Large intestine (tissue), 3 donors: Measurements from ENCODE around the gene LRMDA. TPM values are rescaled to one million over a fixed set of nuclear protein-coding genes. Genes with fewer than 3 reads are reported as not detected.

Source experiments
- DNase-seq, 2 donors: peaks; one replicate each; pipeline versions ENCODE4 v3.0.0 to v3.0.0-alpha.2; 2013
- H3K27ac ChIP-seq: one replicate; pipeline ENCODE4 v1.5.1; 2013; ENCODE audit warnings: low read length
- H3K27me3 ChIP-seq: 2 replicates; pipeline ENCODE4 v1.6.1; 2013; ENCODE audit warnings: low read length; ENCODE audit not compliant: control insufficient read depth, insufficient read depth
- H3K36me3 ChIP-seq: 2 replicates; pipeline ENCODE4 v1.6.1; 2013; ENCODE audit warnings: low read length; ENCODE audit not compliant: control insufficient read depth, insufficient read depth
- H3K4me1 ChIP-seq: one replicate; pipeline ENCODE4 v1.6.1; 2013; ENCODE audit warnings: low read length; ENCODE audit not compliant: control insufficient read depth, insufficient read depth
- H3K4me3 ChIP-seq: one replicate; pipeline ENCODE4 v1.5.1; 2013; ENCODE audit warnings: low read length
- H3K9me3 ChIP-seq: one replicate; pipeline ENCODE4 v1.6.1; 2013; ENCODE audit warnings: mild to moderate bottlenecking, low read depth, low read length, moderate library complexity; ENCODE audit not compliant: control insufficient read depth
- WGBS: methylation state at CpG from one replicate; pipeline ENCODE4 v1.1.5; 2013; ENCODE audit warnings: low lambda C conversion rate; ENCODE audit not compliant: insufficient coverage; 5-methylcytosine and 5-hydroxymethylcytosine counted together
- polyA plus RNA-seq: library from polyadenylated mRNA; unstranded; fragments of 120-200 nt; gene quantifications from one replicate; pipeline ENCODE4 v1.2.1, GENCODE V29; 2013

LRMDA gene
- polyA plus RNA-seq, 1 donor = 5.3 TPM

- Histone ChIP-seq H3K27ac (no peak overlapping the region), H3K36me3 (no peaks in the 10 kb centered on the region), H3K4me3 (no peak overlapping the region), H3K27me3 (no peaks in the 10 kb centered on the region), H3K4me1 (peaks cover 4% of the 10 kb centered on the region), H3K9me3 (no peaks in the 10 kb centered on the region)
- DNase-seq = no peak
- 94% methylated on average over 2 of the region's 6 CpGs for WGBS
Observed at GRCh38 chr10:76040107-76040829, 608.8 kb downstream of the LRMDA start.

- WGBS = 83% methylated on average over 1 of the region's 6 CpGs
- H3K9me3 ChIP-seq = no peaks in the 10 kb centered on the region
Observed at GRCh38 chr10:76040830-76041220, 609.4 kb downstream of the LRMDA start.

DNA sequence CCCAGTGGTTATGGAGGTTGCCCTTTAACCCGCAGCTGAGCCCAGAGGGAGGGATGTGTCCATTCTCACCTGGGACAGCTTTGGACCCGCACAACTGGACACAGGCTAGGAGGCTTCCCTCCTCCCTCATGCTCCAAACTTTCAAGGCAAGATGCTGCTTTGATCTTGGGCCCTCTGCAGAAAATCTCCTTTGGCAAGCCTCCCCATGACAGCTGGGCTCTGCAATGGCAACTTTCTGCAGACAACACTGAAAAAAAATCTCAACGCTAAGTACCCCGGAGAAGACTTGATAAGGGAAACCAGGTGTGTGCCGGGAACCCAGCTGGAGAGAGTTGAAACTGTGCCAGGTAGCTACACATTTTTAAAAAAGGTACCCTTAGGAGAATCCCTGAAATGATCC lies 610.1 kb downstream of the LRMDA start:
- DNase-seq = no peak
- Histone ChIP-seq H3K27me3 (no peaks in the 10 kb centered on the region), H3K27ac (no peak overlapping the region), H3K9me3 (no peaks in the 10 kb centered on the region), H3K4me3 (no peak overlapping the region), H3K4me1 (peaks cover 2% of the 10 kb centered on the region), H3K36me3 (no peaks in the 10 kb centered on the region)
- no CpG with 5 or more reads among the region's 5 CpGs for WGBS

More at GRCh38 chr10:76040830-76041220, 609.4 kb downstream of the LRMDA start:
- no peak for DNase-seq
- H3K27me3 ChIP-seq = no peaks in the 10 kb centered on the region
- no peaks in the 10 kb centered on the region for H3K36me3 ChIP-seq
- H3K4me3 ChIP-seq = no peak overlapping the region
- no peak overlapping the region for H3K27ac ChIP-seq
- H3K4me1 ChIP-seq = peaks cover 4% of the 10 kb centered on the region

DNA sequence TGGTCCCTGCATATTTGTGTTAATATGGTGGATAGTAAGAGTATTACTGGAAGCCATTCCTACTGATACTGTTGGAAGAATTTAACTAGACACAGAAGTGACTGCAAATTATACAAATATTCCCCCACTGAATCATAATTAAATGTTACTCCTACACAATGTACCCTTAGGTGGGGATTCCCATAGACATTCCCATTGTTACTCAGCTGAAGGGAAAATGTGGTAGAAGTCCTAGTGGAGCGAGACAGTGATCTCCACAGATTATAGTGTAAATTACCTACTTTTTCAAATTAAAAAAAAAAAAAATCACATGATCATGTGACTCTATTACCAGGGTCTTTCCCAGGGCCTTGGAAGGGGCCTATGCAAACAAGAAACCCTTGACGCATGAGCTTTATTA lies 611.8 kb downstream of the LRMDA start:
- WGBS = no CpG with 5 or more reads among the region's 2 CpGs
- Histone ChIP-seq H3K4me1 (no peaks in the 10 kb centered on the region), H3K9me3 (no peaks in the 10 kb centered on the region), H3K4me3 (no peak overlapping the region), H3K27me3 (no peaks in the 10 kb centered on the region), H3K27ac (no peak overlapping the region), H3K36me3 (no peaks in the 10 kb centered on the region)
- no peak for DNase-seq

GRCh38 chr10:76044751-76045150 lies 613.3 kb downstream of the LRMDA start:
- Histone ChIP-seq H3K27ac (no peak overlapping the region), H3K36me3 (no peaks in the 10 kb centered on the region), H3K27me3 (no peaks in the 10 kb centered on the region), H3K4me3 (no peak overlapping the region), H3K9me3 (no peaks in the 10 kb centered on the region), H3K4me1 (no peaks in the 10 kb centered on the region)
- no peak for DNase-seq

- DNase-seq = no peak
- no peak overlapping the region for H3K27ac ChIP-seq
- 90% methylated on average over 1 of the region's 1 CpG for WGBS
- no peaks in the 10 kb centered on the region for H3K27me3 ChIP-seq
- no peaks in the 10 kb centered on the region for H3K36me3 ChIP-seq
- H3K9me3 ChIP-seq = no peaks in the 10 kb centered on the region
- no peak overlapping the region for H3K4me3 ChIP-seq
- no peaks in the 10 kb centered on the region for H3K4me1 ChIP-seq
Observed at GRCh38 chr10:76045174-76045573, 613.8 kb downstream of the LRMDA start.

- 80% methylated on average over 1 of the region's 3 CpGs for WGBS
- no peak for DNase-seq
- Histone ChIP-seq H3K27me3 (no peaks in the 10 kb centered on the region), H3K9me3 (no peaks in the 10 kb centered on the region), H3K4me3 (no peak overlapping the region), H3K4me1 (peaks cover 6% of the 10 kb centered on the region), H3K27ac (no peak overlapping the region), H3K36me3 (no peaks in the 10 kb centered on the region)
Observed at GRCh38 chr10:76047521-76047920, 616.1 kb downstream of the LRMDA start.

DNA sequence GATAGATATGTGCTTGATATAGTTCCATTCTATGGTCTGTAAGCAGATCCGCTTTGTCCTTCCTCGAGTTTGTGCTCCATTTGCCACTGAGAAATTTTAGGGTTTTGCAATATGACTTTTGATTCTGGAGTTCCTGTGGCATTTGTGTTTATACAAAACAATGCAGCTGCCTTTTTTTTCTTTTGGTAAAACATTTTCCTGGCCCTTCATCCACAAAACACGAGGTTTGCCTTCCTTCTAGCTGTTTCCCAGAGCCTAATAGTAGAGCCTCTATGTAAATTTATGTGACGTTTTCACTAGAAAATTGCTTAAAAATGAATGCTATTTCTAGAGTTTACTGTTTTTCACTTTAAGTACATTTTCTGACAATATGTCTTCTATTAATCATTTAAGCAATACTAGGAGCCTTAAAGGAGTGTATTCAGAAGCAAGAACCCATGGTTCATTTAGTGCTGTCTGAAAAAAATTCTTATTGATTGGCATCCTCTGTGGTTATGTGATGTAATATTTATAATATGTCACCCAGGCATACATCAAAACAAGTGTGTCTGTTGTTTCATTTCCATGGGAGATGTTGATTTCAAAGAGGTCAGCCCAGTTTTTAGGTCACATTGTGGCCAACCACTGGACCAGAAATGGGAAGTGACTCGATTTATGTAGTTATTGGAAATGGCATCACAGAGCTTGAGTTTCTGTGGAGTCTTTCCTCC lies 618.3 kb downstream of the LRMDA start:
- Histone ChIP-seq H3K27ac (no peak overlapping the region), H3K9me3 (no peaks in the 10 kb centered on the region), H3K4me1 (peaks cover 6% of the 10 kb centered on the region), H3K27me3 (no peaks in the 10 kb centered on the region), H3K36me3 (no peaks in the 10 kb centered on the region), H3K4me3 (no peak overlapping the region)
- WGBS = 100% methylated on average over 2 of the region's 5 CpGs
- DNase-seq = no peak

- Histone ChIP-seq H3K27me3 (no peaks in the 10 kb centered on the region), H3K9me3 (peaks cover under 1% of the 10 kb centered on the region), H3K27ac (no peak overlapping the region), H3K4me3 (no peak overlapping the region), H3K4me1 (peaks cover 6% of the 10 kb centered on the region), H3K36me3 (no peaks in the 10 kb centered on the region)
- DNase-seq = no peak
Observed at GRCh38 chr10:76050291-76050625, 618.8 kb downstream of the LRMDA start.

DNA sequence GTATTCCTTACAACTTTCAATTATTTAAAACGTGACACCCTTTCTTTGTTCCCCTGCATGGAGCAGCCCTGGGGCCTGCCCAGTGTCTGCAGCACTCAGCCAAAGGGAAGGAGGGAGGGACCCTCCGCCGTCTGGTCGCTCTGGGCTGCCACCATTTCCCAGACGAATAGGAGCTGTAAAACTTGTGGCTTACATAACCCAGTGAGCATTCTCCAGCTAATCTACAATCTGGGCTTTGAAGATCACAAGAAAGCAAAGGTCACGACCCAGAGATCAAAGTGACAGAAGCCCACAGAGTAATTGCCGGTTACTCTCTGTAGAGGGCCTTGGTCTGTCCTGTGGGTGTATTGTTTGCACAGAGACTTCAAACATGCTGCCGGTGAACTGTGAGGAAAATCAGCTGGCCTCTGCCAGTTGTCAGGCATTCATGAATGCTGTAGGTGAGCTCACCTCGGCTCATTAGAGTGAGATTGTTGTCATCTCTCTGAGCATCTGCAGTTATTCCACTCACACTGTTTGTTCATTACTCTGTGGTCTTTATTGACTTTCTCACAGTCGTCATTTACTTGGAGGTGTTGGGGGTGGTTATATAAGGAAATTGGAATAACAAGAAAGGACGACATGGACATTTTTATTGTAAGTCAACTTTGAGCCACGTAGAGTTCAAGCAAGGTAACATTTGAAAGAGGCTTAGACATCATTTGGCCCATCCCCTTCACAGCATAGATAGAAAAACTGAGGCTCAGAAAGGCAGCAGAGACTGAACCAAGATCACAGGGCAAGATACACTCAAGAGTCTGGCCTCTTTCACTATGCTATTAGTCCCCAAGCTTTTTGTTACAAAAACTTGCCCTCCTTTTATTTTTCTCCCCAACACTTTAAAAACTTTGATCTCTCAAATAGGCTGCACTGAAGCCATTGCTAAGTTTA lies 619.8 kb downstream of the LRMDA start:
- DNase-seq = peak; percentile 37 to 81
- Histone ChIP-seq H3K9me3 (peaks cover 10% of the 10 kb centered on the region), H3K27ac (peak overlapping the region; percentile 8), H3K27me3 (no peaks in the 10 kb centered on the region), H3K36me3 (no peaks in the 10 kb centered on the region), H3K4me3 (no peak overlapping the region), H3K4me1 (peaks cover 6% of the 10 kb centered on the region)
- 18% methylated on average over 2 of the region's 12 CpGs for WGBS
